ENCODE measurements around the gene TPCN2. TPM values are rescaled to one million over a fixed set of nuclear protein-coding genes. Genes with fewer than 3 reads are reported as not detected.
"Not testable (repeated sequence)": the region's sequence is repeated elsewhere in the genome, so short reads cannot be mapped to it uniquely, and the experiment has no call there.

Gene TPCN2
- total and polyA plus RNA-seq, 12 donors: 3.1 to 21.6 (median 10.4) TPM

- intact Hi-C loops (cut with DNase I): no loop called here
- no peak overlapping the region for H3K4me3 ChIP-seq
- no peak for TF ChIP-seq POLR2A (IDR thresholded peaks at IDR 0.05)
- no peak for TF ChIP-seq CTCF (IDR thresholded peaks at IDR 0.05)
- no peaks in the 10 kb centered on the region for H3K9me3 ChIP-seq (replicated peaks in 1 of 3)
- DNase-seq: no peak
- H3K36me3 ChIP-seq (replicated peaks in 1 of 2): no peaks in the 10 kb centered on the region
- no peaks in the 10 kb centered on the region for H3K4me1 ChIP-seq (replicated peaks in 1 of 2)
- peaks cover 7% of the 10 kb centered on the region for H3K27me3 ChIP-seq
- no peak overlapping the region for H3K27ac ChIP-seq
- WGBS, 4 donors: 73 to 90% (median 76%) methylated on average over 4 to 7 of the region's 7 CpGs
These were observed 83.6 kb downstream of the TPCN2 start for GRCh38 chr11:69132301-69132670.

- Histone ChIP-seq H3K9me3 (replicated peaks in 1 of 3) (no peaks in the 10 kb centered on the region), H3K36me3 (replicated peaks in 1 of 2) (no peaks in the 10 kb centered on the region), H3K27me3 (peaks cover 7% of the 10 kb centered on the region), H3K4me1 (replicated peaks in 1 of 2) (no peaks in the 10 kb centered on the region), H3K27ac (no peak overlapping the region), H3K4me3 (no peak overlapping the region)
- intact Hi-C loops (cut with DNase I): no loop called here
- no peak for DNase-seq
- 94 to 97% (median 95%) methylated on average over 4 of the region's 4 CpGs for WGBS, 4 donors
- TF ChIP-seq CTCF (IDR thresholded peaks at IDR 0.05) (no peak), POLR2A (IDR thresholded peaks at IDR 0.05) (no peak)
These were observed 84.5 kb downstream of the TPCN2 start for GRCh38 chr11:69133251-69133650.

- H3K9me3 ChIP-seq (replicated peaks in 1 of 3); H3K27me3 ChIP-seq; H3K36me3 ChIP-seq (replicated peaks in 1 of 2); DNase-seq; H3K27ac ChIP-seq; intact Hi-C loops (cut with DNase I); H3K4me1 ChIP-seq (replicated peaks in 1 of 2); H3K4me3 ChIP-seq: not testable (repeated sequence)
- 87 to 95% (median 91%) methylated on average over 1 to 2 of the region's 2 CpGs for WGBS, 4 donors
These were observed 85.5 kb downstream of the TPCN2 start for GRCh38 chr11:69134182-69134581.

- Histone ChIP-seq H3K36me3 (replicated peaks in 1 of 2) (no peaks in the 10 kb centered on the region), H3K4me3 (no peak overlapping the region), H3K9me3 (replicated peaks in 1 of 3) (no peaks in the 10 kb centered on the region), H3K4me1 (replicated peaks in 1 of 2) (no peaks in the 10 kb centered on the region), H3K27me3 (peaks cover 7% of the 10 kb centered on the region), H3K27ac (no peak overlapping the region)
- intact Hi-C loops (cut with DNase I): no loop called here
- TF ChIP-seq POLR2A (IDR thresholded peaks at IDR 0.05): no peak
- no peak for TF ChIP-seq CTCF (IDR thresholded peaks at IDR 0.05)
- 88 to 94% (median 92%) methylated on average over 5 to 8 of the region's 8 CpGs for WGBS, 4 donors
- DNase-seq: no peak
These were observed 86.2 kb downstream of the TPCN2 start for GRCh38 chr11:69134957-69135356.

- intact Hi-C loops (cut with DNase I): no loop called here
- TF ChIP-seq CTCF (IDR thresholded peaks at IDR 0.05): no peak
- TF ChIP-seq POLR2A (IDR thresholded peaks at IDR 0.05): no peak
- DNase-seq: no peak
- Histone ChIP-seq H3K36me3 (replicated peaks in 1 of 2) (no peaks in the 10 kb centered on the region), H3K27me3 (peaks cover 7% of the 10 kb centered on the region), H3K4me3 (no peak overlapping the region), H3K27ac (no peak overlapping the region), H3K9me3 (replicated peaks in 1 of 3) (no peaks in the 10 kb centered on the region), H3K4me1 (replicated peaks in 1 of 2) (no peaks in the 10 kb centered on the region)
- 76 to 84% (median 80%) methylated on average over 11 to 14 of the region's 14 CpGs for WGBS, 4 donors
These were observed 87.0 kb downstream of the TPCN2 start for GRCh38 chr11:69135420-69136363.
